ENCODE results near the gene AFF3. TPM values are rescaled to one million over a fixed set of nuclear protein-coding genes. Genes with fewer than 3 reads are reported as not detected.

Gene AFF3
- total and polyA plus RNA-seq, 7 experiments from 2014 or later, result 3.0 to 24.1 (median 19.8) TPM

- intact Hi-C loops (cut with micrococcal nuclease), result no loop called here
- Mint-ChIP-seq H3K36me3 (peaks cover 0 to 8% (median 0%) of the 10 kb centered on the region in 5 donors), H3K9me3 (no peaks in the 10 kb centered on the region), H3K4me1 (peaks cover 0 to 3% (median 0%) of the 10 kb centered on the region in 7 donors), H3K27me3 (no peaks in the 10 kb centered on the region), H3K4me3 (no peak overlapping the region), H3K27ac (no peak overlapping the region)
- Histone ChIP-seq H3K36me3 (ENCODE audit: control insufficient read depth in 2 of 3, insufficient read depth in 3 of 3, low read length in 3 of 3) (no peaks in the 10 kb centered on the region), H3K27me3 (ENCODE audit: control insufficient read depth in 2 of 2, insufficient read depth in 2 of 2, low read length in 2 of 2) (no peaks in the 10 kb centered on the region), H3K27ac (ENCODE audit: low read depth, low read length) (no peak overlapping the region), H3K4me1 (ENCODE audit: control insufficient read depth in 2 of 2, insufficient read depth in 2 of 2, low read length in 2 of 2) (no peaks in the 10 kb centered on the region), H3K4me3 (ENCODE audit: low read length) (no peak overlapping the region), H3K9me3 (ENCODE audit: control insufficient read depth in 2 of 3, low read length in 3 of 3) (no peaks in the 10 kb centered on the region)
- ChIA-PET POLR2A (no interaction called here), CTCF (no interaction called here)
- no peak for DNase-seq
- no peak for ATAC-seq
Measured at GRCh38 chr2:99899882-99900281, 242.5 kb downstream of the AFF3 start.

GRCh38 chr2:99899058-99899855 lies 243.1 kb downstream of the AFF3 start:
- ChIA-PET CTCF (no interaction called here), POLR2A (no interaction called here)
- no peaks in the 10 kb centered on the region for H3K27me3 Mint-ChIP-seq
- ATAC-seq (no peak), DNase-seq (no peak)
- intact Hi-C loops (cut with micrococcal nuclease), result no loop called here
- Histone ChIP-seq H3K27me3 (ENCODE audit: control insufficient read depth in 2 of 2, insufficient read depth in 2 of 2, low read length in 2 of 2) (no peaks in the 10 kb centered on the region), H3K4me3 (ENCODE audit: low read length) (no peak overlapping the region), H3K9me3 (ENCODE audit: control insufficient read depth in 2 of 3, low read length in 3 of 3) (no peaks in the 10 kb centered on the region), H3K27ac (ENCODE audit: low read depth, low read length) (no peak overlapping the region), H3K4me1 (ENCODE audit: control insufficient read depth in 2 of 2, insufficient read depth in 2 of 2, low read length in 2 of 2) (no peaks in the 10 kb centered on the region), H3K36me3 (ENCODE audit: control insufficient read depth in 2 of 3, insufficient read depth in 3 of 3, low read length in 3 of 3) (no peaks in the 10 kb centered on the region)
- H3K9me3 Mint-ChIP-seq, result no peaks in the 10 kb centered on the region
- H3K4me3 Mint-ChIP-seq, result no peak overlapping the region
- peaks cover 0 to 3% (median 0%) of the 10 kb centered on the region in 7 donors for H3K4me1 Mint-ChIP-seq
- peaks cover 0 to 8% (median 0%) of the 10 kb centered on the region in 5 donors for H3K36me3 Mint-ChIP-seq
- no peak overlapping the region for H3K27ac Mint-ChIP-seq

GRCh38 chr2:99898336-99899048 lies 243.9 kb downstream of the AFF3 start:
- no peaks in the 10 kb centered on the region for H3K36me3 ChIP-seq (ENCODE audit: control insufficient read depth in 2 of 3, insufficient read depth in 3 of 3, low read length in 3 of 3)
- no peaks in the 10 kb centered on the region for H3K27me3 Mint-ChIP-seq
- H3K27me3 ChIP-seq (ENCODE audit: control insufficient read depth in 2 of 2, insufficient read depth in 2 of 2, low read length in 2 of 2), result no peaks in the 10 kb centered on the region
- no peak overlapping the region for H3K4me3 ChIP-seq (ENCODE audit: low read length)
- ChIA-PET CTCF (no interaction called here), POLR2A (no interaction called here)
- H3K9me3 Mint-ChIP-seq, result no peaks in the 10 kb centered on the region
- no peaks in the 10 kb centered on the region for H3K4me1 ChIP-seq (ENCODE audit: control insufficient read depth in 2 of 2, insufficient read depth in 2 of 2, low read length in 2 of 2)
- no peak overlapping the region for H3K27ac ChIP-seq (ENCODE audit: low read depth, low read length)
- H3K36me3 Mint-ChIP-seq, result peaks cover 0 to 8% (median 0%) of the 10 kb centered on the region in 5 donors
- no peak overlapping the region for H3K4me3 Mint-ChIP-seq
- intact Hi-C loops (cut with micrococcal nuclease), result no loop called here
- DNase-seq, result no peak
- H3K9me3 ChIP-seq (ENCODE audit: control insufficient read depth in 2 of 3, low read length in 3 of 3), result no peaks in the 10 kb centered on the region
- H3K4me1 Mint-ChIP-seq, result peaks cover 0 to 3% (median 0%) of the 10 kb centered on the region in 7 donors
- ATAC-seq, result peak; percentile 42
- H3K27ac Mint-ChIP-seq, result no peak overlapping the region

- peaks cover 0 to 3% (median 0%) of the 10 kb centered on the region in 5 donors for H3K36me3 Mint-ChIP-seq
- intact Hi-C loops (cut with micrococcal nuclease), result no loop called here
- DNase-seq, result no peak
- ChIA-PET POLR2A (no interaction called here), CTCF (no interaction called here)
- Histone ChIP-seq H3K9me3 (ENCODE audit: control insufficient read depth in 2 of 3, low read length in 3 of 3) (no peaks in the 10 kb centered on the region), H3K4me1 (ENCODE audit: control insufficient read depth in 2 of 2, insufficient read depth in 2 of 2, low read length in 2 of 2) (no peaks in the 10 kb centered on the region), H3K27ac (ENCODE audit: low read depth, low read length) (no peak overlapping the region), H3K27me3 (ENCODE audit: control insufficient read depth in 2 of 2, insufficient read depth in 2 of 2, low read length in 2 of 2) (no peaks in the 10 kb centered on the region), H3K36me3 (ENCODE audit: control insufficient read depth in 2 of 3, insufficient read depth in 3 of 3, low read length in 3 of 3) (peaks cover 0 to 2% (median 0%) of the 10 kb centered on the region in 3 experiments), H3K4me3 (ENCODE audit: low read length) (no peak overlapping the region)
- H3K9me3 Mint-ChIP-seq, result no peaks in the 10 kb centered on the region
- no peak overlapping the region for H3K4me3 Mint-ChIP-seq
- no peak overlapping the region for H3K27ac Mint-ChIP-seq
- ATAC-seq, result no peak
- H3K4me1 Mint-ChIP-seq, result no peaks in the 10 kb centered on the region
- no peaks in the 10 kb centered on the region for H3K27me3 Mint-ChIP-seq
Measured at GRCh38 chr2:99891428-99891780, 251.0 kb downstream of the AFF3 start.

GRCh38 chr2:99890568-99891427 lies 251.6 kb downstream of the AFF3 start:
- H3K27ac ChIP-seq (ENCODE audit: low read depth, low read length), result no peak overlapping the region
- no peak for ATAC-seq
- ChIA-PET CTCF (no interaction called here), POLR2A (no interaction called here)
- Mint-ChIP-seq H3K36me3 (peaks cover 0 to 3% (median 0%) of the 10 kb centered on the region in 5 donors), H3K4me1 (no peaks in the 10 kb centered on the region), H3K4me3 (no peak overlapping the region), H3K27ac (no peak overlapping the region), H3K27me3 (no peaks in the 10 kb centered on the region), H3K9me3 (no peaks in the 10 kb centered on the region)
- H3K36me3 ChIP-seq (ENCODE audit: control insufficient read depth in 2 of 3, insufficient read depth in 3 of 3, low read length in 3 of 3), result peaks cover 0 to 2% (median 0%) of the 10 kb centered on the region in 3 experiments
- no peaks in the 10 kb centered on the region for H3K9me3 ChIP-seq (ENCODE audit: control insufficient read depth in 2 of 3, low read length in 3 of 3)
- H3K4me1 ChIP-seq (ENCODE audit: control insufficient read depth in 2 of 2, insufficient read depth in 2 of 2, low read length in 2 of 2), result no peaks in the 10 kb centered on the region
- H3K4me3 ChIP-seq (ENCODE audit: low read length), result no peak overlapping the region
- intact Hi-C loops (cut with micrococcal nuclease), result no loop called here
- no peak for DNase-seq
- H3K27me3 ChIP-seq (ENCODE audit: control insufficient read depth in 2 of 2, insufficient read depth in 2 of 2, low read length in 2 of 2), result no peaks in the 10 kb centered on the region

GRCh38 chr2:99888617-99889016 lies 253.8 kb downstream of the AFF3 start:
- Histone ChIP-seq H3K4me1 (ENCODE audit: control insufficient read depth in 2 of 2, insufficient read depth in 2 of 2, low read length in 2 of 2) (no peaks in the 10 kb centered on the region), H3K27ac (ENCODE audit: low read depth, low read length) (no peak overlapping the region), H3K36me3 (ENCODE audit: control insufficient read depth in 2 of 3, insufficient read depth in 3 of 3, low read length in 3 of 3) (peaks cover 0 to 2% (median 0%) of the 10 kb centered on the region in 3 experiments), H3K9me3 (ENCODE audit: control insufficient read depth in 2 of 3, low read length in 3 of 3) (no peaks in the 10 kb centered on the region), H3K27me3 (ENCODE audit: control insufficient read depth in 2 of 2, insufficient read depth in 2 of 2, low read length in 2 of 2) (no peaks in the 10 kb centered on the region), H3K4me3 (ENCODE audit: low read length) (no peak overlapping the region)
- Mint-ChIP-seq H3K36me3 (peaks cover 0 to 3% (median 0%) of the 10 kb centered on the region in 5 donors), H3K9me3 (no peaks in the 10 kb centered on the region), H3K4me3 (no peak overlapping the region), H3K4me1 (no peaks in the 10 kb centered on the region), H3K27ac (no peak overlapping the region), H3K27me3 (no peaks in the 10 kb centered on the region)
- ChIA-PET CTCF (no interaction called here), POLR2A (no interaction called here)
- ATAC-seq (no peak), DNase-seq (no peak)
- intact Hi-C loops (cut with micrococcal nuclease), result no loop called here
